GM21619 (cell line): ENCODE measurements around the gene HTR6.

Experiments used
- ATAC-seq: cut with Tn5 transposase; IDR thresholded peaks from one replicate; pipeline ENCODE4 v1.9.1; 2021; ENCODE audit not compliant: unreplicated experiment

The HTR6 gene

DNA sequence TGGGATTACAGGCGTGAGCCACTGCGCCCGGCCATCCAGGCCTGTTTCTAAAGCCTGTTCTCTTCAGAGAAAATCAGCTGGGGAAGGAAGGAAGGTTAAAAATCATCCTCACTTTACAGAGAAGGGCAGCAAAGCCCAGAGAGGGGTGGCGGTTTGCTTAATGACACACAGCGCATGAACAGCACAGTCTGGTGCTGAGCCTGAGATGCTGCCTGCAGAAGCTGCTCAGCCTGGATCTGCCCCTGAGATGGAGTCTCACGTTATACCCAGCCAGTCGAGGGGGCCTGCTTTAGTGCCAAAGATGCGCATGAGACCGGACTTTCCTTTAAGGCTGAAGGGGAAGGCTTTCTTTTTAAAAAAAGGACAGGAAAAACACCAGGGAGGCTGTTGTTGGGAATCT lies 21.3 kb downstream of the HTR6 start:
- ATAC-seq, result no peak

GRCh38 chr1:19687414-19687813 lies 22.7 kb downstream of the HTR6 start:
- ATAC-seq, result no peak

DNA sequence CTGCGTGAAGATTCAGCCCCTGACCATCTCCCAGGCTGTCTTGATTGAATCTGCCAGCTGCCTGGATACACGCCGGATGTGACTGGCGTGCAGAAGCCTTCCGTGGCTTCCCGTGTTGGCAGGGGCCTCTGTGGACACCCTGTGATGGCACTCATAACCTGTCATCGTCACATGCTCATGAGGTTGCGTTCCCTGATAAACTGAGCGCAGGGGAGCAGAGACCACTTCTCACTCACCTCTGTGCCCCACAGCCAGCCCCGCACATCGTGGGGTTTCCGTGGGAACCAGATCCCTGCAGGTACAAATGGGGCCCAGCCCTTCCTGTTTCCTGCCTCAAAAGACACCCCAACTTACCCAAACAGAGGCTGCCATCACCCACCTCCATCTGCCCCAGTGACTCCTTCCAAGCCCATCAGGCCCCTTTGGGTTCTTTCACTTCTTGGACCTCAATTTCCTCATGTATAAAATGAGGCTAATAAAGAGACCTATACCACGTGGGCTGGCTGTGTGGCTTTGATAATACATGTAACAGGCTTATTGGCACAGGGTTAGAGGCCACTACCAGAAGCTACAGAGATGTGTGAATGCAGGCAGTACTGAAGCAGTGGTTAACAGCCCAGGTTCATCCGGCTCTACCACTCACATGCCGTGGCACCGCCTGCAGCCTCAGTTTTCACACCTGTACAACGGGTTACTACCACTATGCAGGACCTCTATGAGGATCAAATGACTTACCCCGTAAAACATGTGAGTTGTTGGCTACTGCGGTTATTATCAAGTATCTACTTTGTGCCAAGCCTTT lies 23.6 kb downstream of the HTR6 start:
- ATAC-seq, result no peak

- no peak for ATAC-seq
Measured at GRCh38 chr1:19689085-19689757, 24.5 kb downstream of the HTR6 start.

DNA sequence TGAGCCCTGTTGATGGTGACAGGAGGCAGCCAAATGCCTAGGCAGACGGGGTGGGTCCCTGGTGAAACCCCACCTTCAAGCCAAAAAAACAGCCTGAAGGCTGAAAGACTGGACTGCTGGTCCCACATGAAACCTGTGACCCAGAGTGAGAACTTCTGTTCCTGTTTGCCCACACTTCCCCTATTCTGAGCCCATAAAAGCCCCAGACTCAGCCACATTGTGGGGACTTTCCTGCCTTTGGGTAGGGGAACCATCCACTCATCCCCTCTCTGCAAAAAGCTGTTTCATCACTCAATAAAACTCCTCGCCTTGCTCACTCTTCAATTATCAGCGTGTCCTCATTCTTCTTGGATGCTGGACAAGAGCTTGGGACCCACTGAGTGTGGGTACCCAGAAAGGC lies 25.2 kb downstream of the HTR6 start:
- no peak for ATAC-seq

DNA sequence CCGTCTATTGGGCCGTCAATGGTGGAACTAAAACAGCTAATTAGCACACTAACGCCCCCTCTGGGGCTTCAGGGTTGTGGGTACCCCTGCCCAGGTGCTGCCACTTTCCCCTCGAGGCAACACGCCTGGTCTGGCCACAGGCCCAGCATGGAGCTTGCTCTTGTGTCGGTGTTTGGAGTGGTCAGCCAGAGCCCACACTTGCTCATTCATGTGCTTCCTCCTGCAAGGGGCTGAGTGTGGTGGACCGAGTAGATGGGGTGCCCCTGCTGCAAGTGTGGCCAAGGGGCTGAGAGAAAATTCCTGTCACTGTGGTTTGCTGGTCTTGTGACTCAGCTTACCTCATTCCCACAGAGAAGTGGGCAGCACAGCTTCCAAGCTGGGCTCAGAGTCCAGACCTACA lies 25.7 kb downstream of the HTR6 start:
- ATAC-seq, result no peak

DNA sequence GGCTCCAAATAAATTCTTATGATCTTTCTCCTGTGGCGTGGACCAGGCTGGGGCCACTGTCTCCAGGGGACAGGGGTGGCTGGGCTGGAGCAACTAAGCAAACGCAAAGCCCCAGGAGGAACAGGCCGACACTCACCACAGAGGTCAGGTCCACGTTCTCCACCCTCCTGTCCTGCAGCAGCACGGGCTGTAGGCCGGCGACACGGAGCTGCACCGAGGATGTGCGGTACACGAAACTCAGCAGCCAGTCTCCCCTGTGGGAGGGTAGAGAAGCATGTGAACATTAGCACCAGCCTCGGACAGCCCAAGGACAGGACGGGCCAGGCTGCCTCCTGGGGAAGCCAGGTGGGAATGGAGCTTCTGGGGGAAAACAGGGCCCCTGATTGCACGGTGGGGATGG lies 29.6 kb downstream of the HTR6 start:
- no peak for ATAC-seq

DNA sequence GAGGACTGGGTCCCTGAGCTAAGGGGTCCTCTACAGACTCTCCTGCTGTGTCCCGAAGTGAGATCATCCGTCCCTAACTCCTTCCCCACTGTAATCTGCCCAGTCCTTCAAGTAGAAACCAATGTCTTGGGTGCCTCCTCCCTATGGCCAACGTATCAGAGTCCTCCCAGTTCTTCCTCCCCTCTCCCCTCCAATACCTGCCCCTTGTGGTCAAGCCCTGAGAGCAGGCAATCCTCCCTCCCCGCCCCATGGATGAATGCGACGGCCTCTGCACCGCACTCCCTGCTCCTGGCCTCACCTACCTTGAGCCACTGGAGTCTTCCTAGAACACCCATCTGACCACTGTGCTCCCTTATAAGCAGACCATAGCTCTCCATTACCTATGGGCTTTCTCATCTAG lies 31.1 kb downstream of the HTR6 start:
- ATAC-seq, result no peak

DNA sequence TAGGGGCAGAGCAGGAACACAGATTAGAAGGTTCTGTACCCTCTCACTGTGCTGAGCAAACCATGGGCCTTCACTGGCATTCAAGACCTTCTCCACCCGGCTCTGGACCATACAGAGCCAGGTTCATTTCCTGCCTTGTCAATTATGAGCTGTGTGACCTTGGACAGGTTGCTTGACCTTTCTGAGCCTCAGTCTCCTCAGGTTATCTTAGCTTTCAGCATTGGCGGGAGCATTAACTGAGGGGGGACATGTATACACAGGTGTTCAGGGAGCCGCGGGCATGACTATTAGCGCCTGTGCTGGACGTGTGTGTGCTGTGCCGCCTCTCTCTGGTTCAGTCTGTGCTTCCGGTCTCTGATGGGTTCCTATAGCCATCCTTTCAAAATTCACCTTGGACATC lies 32.1 kb downstream of the HTR6 start:
- ATAC-seq, result no peak

DNA sequence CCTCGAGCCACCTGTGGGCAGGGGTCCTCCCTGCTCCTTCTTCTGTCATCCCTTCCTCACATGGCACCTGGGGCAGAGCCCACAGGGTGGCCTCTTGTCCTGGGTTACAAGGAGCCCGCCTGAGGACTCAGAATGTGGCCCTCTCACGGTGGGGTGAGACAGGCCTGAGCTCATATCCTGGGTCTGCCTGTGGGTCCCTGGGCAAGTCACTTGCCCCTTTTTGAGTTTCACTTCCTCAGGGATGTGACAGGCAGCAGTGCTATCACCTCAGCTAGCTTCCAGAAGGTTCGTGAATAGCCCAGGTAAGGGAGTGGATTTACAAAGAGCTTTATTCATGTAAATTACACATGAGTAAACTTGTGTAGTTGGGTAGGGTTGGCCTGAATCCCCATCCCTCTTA lies 33.5 kb downstream of the HTR6 start:
- peak; percentile 47 for ATAC-seq

DNA sequence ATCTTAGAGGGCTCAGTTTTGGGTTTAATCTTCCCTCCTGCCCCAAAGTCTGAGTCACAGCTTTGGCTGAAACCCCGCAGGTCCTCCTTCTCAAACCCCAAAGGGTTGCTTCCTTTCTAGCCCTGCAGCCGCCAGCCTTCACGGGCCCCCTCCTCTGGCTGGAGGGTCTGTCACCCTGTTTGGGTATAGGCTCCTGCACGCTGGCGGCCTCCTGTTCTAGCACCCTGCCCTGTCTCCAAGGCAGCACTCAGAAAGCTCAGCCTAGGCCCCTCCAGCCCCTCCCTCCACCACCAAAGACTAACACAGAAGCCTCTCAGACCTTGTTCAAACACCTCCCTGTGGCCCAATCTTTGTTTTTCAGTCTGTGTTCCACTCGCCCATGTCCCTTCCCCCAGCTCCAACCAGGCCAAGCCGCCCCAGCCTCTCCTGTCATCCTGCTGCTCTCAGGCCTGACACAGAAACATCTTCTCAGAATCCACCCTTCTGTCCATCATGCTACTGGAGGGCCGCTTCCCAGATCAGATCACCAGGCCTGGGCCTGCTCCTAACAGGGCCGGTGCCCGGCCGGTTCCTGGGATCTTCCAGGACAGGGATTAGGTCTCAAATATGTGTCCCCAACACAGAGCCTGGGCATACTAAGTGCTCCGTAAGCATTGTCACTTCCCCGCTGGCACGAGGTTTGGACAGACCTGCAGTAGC lies 35.6 kb downstream of the HTR6 start:
- ATAC-seq, result no peak

- no peak for ATAC-seq
Measured at GRCh38 chr1:19703280-19703679, 38.6 kb downstream of the HTR6 start.

GRCh38 chr1:19704247-19705113 lies 39.8 kb downstream of the HTR6 start:
- peak; percentile 53 for ATAC-seq

GRCh38 chr1:19705464-19705863 lies 40.8 kb downstream of the HTR6 start:
- ATAC-seq, result no peak

DNA sequence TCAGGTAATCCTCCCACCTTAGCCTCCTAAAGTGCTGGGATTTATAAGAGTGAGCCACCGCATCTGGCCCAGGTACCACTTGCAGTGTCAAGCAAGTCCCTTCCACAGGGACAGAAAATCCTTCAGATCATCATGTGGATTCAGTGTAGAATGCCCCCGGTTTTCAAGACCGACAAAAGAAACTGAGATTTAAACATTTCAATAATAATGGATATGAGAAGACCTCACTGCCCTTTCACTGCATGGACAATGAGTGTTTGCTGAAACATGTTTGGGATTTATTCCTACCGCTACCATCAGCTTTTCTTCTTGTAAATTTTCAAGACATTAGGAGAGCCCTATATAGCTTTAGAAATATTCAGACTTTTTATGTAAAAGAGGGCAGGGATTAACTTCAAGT lies 41.5 kb downstream of the HTR6 start:
- no peak for ATAC-seq

GRCh38 chr1:19708567-19709110 lies 44.0 kb downstream of the HTR6 start:
- no peak for ATAC-seq

GRCh38 chr1:19709260-19709793 lies 44.7 kb downstream of the HTR6 start:
- no peak for ATAC-seq

GRCh38 chr1:19710825-19711611 lies 46.3 kb downstream of the HTR6 start:
- ATAC-seq, result peak; percentile 60

DNA sequence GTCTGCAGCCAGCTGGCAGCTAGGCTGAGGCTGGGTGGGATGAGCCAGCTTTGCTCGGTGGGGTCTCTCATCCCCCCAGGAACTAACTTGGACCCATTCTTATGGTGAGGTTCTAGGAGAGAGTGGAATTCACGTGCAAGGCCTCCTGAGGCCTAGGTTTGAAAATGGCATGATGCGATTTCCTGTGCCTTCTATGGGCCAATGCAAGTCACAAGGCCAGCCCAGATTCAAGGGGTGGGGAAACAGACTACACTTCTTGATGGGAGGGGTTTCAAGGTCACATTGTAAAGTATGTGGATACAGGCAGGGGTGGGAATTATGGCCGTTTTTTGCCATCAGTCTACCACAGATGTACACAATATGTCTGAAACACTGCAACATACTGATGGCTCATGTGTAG lies 48.3 kb downstream of the HTR6 start:
- ATAC-seq, result no peak
